Effector CD8-positive, alpha-beta T cell (primary cell): Measurements from ENCODE around the gene PLPPR3.
"Not testable (repeated sequence)": the region's sequence is repeated elsewhere in the genome, so short reads cannot be mapped to it uniquely, and the experiment has no call there.

Experiments used
- DNase-seq: peaks from one replicate; lab custom pipeline; 2025; lab: John Stamatoyannopoulos, UW

PLPPR3 gene

GRCh38 chr19:829129-829758, 7.5 kb upstream of the PLPPR3 start:
- no peak for DNase-seq

- DNase-seq = no peak
These were observed 6.1 kb upstream of the PLPPR3 start, which contains the start of gene AZU1 for GRCh38 chr19:827710-828321. Gene AZU1 (plus strand): TSS chr19:827837. CDS start chr19:827847, 10 bp downstream.

GRCh38 chr19:827314-827709, 5.6 kb upstream of the PLPPR3 start:
- DNase-seq = no peak

- no peak for DNase-seq
These were observed 4.3 kb upstream of the PLPPR3 start for GRCh38 chr19:825897-826644.

GRCh38 chr19:824885-825284, 3.1 kb upstream of the PLPPR3 start:
- no peak for DNase-seq

DNA sequence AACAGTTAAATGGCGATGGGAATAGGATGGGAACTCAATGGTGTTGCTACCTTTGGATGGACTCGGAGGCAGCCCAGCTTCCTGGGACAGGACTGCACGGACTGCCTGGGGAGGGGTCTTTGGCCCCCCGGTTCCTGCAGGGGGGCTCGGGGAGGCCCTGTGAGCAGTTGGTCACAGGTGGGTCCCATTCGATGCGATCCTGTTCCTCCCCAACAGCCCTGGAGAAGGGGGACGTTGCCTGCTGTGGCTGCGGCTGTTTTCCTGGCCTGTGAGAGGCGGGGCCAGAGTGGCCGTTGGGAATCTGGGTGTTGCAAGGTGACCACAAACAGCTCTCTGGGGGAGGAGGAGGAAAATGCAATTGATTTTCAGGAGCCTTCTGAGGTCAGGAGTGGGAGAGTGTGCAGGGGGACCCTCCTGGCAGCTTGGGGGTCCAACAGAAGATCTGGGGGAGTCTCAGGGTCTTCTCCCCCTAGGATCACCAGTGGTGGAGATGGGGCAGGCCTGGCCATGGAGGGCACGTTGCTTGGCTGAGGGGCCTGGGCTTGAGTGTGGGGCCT, 1.9 kb upstream of the PLPPR3 start:
- no peak for DNase-seq

- no peak for DNase-seq
These were observed 427 bp downstream of the PLPPR3 start for GRCh38 chr19:821231-821824.

GRCh38 chr19:820212-820611, 1.5 kb downstream of the PLPPR3 start:
- not testable (repeated sequence) for DNase-seq

DNA sequence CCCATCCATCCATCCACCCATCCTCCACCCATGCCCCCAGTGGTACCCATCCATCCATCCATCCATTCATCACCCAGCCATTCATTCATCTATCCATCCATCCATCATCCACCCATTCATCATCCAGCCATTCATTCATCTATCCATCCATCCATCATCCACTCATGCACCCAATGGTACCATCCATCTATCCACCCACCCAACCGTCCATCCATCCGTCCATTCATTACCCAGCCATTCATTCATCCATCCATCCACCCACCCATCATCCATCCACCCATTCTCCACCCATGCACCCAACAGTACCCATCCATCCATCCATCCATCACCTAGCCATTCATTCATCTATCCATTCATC, 5.3 kb downstream of the PLPPR3 start:
- DNase-seq = no peak

DNA sequence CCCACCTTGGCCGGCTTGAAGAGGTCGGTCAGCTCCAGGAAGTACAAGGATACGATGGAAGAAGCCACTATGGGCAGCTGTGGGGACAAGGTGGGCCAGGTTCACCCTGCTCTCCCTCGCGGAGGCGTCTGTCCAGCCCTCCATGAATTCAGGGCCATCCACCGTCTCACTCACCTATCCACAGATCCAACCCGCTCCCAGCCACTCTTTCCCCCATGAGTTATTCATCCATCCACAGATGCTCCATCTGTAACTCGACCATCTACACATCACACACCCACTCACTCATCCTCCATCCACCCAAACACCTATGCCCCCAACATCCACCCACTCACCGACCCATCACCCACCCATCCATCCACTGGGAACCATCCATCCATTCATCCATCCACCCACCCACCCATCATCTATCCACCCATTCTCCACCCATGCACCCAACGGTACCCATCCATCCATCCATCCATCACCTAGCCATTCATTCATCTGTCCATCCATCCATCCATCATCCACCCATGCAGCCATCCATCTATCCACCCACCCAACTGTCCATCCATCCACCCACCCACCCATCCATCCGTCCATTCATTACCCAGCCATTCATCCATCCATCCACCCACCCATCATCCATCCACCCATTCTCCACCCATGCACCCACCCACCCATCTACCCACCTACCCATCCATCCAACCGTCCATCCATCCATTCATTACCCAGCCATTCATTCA, 5.8 kb downstream of the PLPPR3 start:
- DNase-seq = no peak

DNA sequence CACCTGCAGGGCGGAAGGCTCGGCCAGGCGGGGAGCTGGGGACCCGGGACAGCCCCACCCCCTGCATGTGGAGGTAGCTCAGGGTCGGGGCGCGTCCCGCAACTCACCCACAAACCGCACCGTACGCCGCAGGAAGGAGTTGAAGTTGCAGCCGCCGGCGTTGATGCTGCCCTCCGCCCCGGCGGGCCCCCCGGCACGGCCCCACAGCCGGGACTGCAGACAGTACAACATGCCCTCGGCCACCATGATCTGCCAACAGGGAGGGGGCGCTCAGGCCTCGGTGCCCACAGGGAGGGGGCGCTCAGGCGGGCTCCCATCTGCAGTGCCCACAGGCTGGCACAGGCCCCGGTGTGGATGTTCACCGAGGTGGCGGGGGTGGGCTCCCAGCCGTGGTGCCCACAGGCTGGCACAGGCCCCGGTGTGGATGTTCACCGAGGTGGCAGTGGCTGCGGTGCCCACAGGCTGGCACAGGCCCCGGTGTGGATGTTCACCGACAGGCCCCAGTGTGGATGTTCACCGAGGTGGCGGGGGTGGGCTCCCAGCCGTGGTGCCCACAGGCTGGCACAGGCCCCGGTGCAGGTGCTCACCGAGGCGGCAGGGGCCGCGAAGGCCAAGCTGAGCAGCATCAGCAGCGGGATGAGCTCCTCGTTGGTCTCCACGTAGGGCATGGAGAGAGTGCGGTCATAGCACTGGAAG, 6.5 kb downstream of the PLPPR3 start:
- no peak for DNase-seq

GRCh38 chr19:814152-815078, 7.3 kb downstream of the PLPPR3 start:
- DNase-seq = no peak

- no peak for DNase-seq
These were observed 8.3 kb downstream of the PLPPR3 start for GRCh38 chr19:813219-814151.

GRCh38 chr19:812747-813218, 9.0 kb downstream of the PLPPR3 start:
- no peak for DNase-seq

- no peak for DNase-seq
These were observed 9.6 kb downstream of the PLPPR3 start for GRCh38 chr19:812049-812746.

- no peak for DNase-seq
These were observed 10.2 kb downstream of the PLPPR3 start for GRCh38 chr19:811506-812048.

- DNase-seq = no peak
These were observed 10.8 kb downstream of the PLPPR3 start for GRCh38 chr19:810883-811489.
